OCI-M1 (cell line): ENCODE results near the gene PPP3CA.
"Not testable (repeated sequence)": the region's sequence is repeated elsewhere in the genome, so short reads cannot be mapped to it uniquely, and the experiment has no call there.

ENCODE experiments used
- DNase-seq: peaks from one replicate; lab custom pipeline; 2025; lab: John Stamatoyannopoulos, UW

Gene PPP3CA

DNA sequence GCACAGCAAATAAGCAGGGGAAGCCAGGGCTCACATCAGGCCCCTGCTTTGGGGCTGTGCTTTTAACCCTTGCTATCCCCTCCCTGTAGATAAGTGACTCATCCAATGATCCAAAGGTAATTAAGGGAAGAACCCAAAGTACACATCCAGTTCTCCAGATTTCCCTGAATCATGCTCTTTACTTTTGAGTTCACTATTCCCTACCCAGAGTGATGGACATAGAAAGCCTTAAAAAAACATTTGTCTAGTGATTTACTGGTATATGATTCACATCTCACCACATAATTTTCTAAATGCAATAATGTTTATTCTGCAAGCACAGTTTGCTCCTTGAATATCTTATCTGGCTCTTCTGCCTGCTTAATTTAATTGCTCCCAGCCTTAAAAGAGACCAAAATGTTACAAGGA, 136.2 kb downstream of the PPP3CA start:
- DNase-seq, result no peak

DNA sequence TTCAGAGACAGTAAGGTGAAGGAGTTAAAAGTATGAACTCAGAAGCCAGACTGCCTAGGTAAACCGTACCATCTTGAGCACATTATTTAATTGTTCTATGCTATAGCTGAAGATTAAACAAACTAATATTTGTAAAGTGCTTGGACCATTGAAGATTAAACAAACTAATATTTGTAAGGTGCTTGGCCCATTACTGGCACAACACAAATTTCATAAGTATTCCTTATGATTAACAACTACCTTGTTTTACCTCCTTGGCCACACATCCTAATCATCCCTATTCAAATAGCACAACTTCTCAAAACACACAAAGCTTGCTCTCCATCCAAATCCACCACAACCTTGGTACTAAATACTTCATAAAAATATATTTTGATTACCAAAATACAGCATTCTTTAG, 137.0 kb downstream of the PPP3CA start:
- no peak for DNase-seq

DNA sequence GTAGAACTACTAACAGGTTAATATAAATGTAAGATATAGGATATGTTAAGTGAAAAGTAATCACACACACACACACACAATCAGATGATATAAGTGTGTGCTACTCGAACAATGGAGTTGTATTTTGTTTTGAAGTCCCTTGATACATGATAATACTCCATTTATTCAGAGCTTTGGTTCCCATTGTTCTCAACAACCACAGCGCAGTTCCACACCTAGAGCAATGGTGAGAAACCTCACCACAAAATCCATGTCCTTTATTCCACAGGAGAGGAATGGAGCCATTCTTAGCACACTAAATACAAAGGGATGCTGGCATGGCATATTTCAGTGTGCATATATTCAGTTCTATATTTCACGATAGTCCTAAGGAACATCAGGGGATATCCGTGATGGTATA, 139.2 kb downstream of the PPP3CA start:
- DNase-seq, result no peak

DNA sequence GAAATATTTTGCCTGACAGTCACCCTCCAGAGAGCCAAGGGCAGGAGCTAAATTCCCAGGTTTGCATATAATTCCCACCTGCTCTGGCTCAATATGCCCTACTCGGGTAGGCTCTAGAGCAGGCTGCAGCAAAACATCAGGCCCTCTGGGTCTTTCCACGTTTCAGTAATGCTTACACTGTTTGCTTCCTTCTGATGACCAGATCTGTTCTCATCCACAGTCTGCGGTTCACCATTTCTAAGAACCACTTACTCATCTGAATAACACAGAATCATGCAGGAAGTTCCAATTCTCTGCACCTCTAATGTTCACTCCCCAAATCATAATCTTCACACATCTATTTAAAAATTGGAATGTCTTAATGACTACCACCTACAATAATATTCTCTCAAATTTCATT, 141.4 kb downstream of the PPP3CA start:
- DNase-seq, result peak; percentile 91

DNA sequence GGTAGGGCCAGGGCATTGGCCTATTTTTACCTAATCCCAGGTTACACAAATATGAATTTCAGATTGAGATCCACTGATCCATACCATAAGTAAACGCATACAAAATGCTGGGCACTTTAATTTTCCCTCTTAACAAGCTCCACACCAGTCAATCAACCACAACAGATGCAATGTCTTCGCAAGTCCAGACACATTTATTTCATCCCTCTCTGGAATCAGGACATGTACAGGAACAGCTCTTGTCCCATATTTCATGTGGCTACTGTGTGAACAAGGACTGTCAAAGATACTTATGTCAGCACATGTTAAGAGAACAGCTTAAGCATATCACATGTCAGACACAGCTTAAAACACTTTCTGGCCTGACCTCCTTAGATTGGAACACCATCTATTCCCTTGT, 145.9 kb downstream of the PPP3CA start:
- no peak for DNase-seq

DNA sequence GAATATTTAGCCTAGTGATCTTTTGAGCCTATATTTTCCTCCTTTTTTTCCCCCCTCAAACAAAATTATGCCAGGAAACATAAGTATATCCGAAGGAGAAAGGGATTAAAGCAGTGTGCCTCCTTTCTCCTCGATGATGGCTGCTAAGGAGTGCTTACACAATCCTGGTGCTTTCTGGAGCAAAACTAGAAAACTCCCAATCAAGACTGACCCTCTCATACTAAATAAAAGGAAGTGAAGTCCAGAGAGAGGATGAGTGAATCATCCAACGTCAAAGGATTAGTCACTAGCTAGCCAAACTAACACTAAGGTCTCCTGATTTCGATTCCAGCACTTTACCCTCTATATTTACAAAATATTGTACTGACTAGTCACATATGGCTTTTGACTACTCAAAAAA, 146.8 kb downstream of the PPP3CA start:
- DNase-seq, result peak; percentile 80

DNA sequence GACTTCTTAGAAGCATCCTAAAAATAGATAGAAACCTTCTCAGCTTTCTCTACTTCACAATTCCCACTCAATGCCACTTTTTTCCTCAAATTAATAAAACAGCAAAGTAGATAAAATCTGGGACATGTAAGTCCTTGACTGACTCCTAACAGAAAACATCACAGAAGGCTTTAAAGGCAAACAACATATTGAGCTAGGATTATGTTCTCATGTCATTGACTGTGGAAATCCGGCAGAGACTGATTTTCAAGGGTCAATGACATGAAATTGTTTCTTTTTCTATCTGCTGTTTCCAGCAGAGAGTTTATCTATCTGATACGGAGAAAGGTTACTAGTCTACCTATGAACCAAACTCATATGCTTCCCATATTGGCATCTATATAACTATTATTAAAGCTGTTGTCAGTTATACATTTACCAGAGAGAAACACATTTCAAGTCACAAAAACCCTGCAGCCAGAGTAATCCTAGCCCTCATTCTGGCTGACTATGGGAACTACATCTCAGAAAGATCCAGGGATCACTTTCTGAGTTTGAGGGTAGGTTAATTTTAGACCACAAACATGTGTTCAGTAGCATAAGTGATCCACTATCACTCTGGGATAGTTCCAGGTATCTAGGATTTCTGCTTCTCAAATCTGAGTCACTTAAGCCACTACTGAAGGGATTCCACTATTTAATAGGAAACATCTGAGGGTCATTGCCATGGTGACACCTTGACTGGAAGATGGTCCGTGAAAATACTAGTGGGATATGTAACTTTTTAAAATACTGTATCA, 147.6 kb downstream of the PPP3CA start:
- no peak for DNase-seq

DNA sequence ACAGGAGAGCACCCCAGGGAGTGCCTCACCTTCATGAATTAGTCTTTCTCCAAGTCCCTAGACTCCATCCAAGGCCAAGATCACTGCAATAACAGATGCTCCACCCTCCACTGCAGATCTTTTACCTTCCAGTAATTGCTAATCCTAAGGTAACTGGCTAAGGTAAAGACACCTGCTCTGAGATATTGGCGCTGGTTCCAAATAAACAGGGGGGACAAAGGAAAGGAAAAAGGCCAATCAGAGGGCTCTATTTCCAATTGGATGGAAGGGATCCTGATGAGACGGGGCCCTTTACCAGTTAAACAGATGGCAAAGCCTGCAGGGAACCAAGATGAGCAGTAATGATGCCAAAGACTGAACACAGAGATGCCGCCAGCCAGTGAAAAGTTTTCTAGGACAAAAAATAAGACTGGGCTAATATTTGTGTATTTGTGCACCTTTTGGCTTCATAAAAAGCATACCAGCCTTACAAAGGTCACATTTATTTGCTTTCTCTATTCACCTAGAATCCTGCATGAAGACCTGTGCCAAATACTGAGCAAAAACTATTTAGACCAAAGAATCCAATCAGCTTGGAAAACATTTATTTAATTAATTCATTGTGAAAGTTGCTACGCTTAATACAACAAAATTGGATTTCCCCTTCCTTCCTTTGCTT, 148.5 kb downstream of the PPP3CA start:
- DNase-seq, result no peak

DNA sequence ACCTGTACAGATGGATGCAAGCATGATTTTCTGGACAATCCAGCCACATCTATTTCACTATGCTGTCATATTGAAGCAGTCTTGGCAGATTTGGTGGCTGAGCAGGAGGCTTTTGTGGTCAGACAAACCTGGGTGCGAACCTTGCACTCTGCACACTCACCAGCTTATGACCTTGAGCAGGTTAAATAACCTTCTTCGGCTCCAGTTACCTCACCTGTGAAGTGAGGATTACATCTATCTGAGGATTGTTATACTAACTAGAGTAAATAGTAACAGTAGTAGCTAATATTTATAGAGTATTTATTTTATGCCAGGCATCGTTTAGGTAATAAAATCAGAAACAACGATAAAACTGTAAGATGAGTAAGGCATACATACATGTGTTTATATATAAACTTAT, 150.0 kb downstream of the PPP3CA start:
- DNase-seq, result no peak

DNA sequence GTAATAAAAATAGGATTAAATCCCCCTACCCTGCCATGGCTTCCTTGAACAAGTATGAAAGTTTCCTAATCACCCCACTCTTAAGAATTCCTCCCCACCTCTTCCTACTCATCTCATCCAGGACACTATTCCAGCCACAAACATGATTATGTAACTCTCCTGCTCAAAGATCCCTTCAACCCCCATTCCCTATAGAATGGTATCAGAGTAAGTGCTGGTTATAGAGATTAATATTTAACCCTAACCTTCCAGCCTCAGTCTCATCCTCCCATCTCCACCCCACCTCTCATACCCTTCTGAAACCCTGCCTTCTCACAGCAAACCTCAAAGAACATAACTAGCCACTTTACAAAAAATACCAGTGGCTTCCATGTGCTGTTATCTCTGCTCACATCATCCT, 155.1 kb downstream of the PPP3CA start:
- DNase-seq, result no peak

DNA sequence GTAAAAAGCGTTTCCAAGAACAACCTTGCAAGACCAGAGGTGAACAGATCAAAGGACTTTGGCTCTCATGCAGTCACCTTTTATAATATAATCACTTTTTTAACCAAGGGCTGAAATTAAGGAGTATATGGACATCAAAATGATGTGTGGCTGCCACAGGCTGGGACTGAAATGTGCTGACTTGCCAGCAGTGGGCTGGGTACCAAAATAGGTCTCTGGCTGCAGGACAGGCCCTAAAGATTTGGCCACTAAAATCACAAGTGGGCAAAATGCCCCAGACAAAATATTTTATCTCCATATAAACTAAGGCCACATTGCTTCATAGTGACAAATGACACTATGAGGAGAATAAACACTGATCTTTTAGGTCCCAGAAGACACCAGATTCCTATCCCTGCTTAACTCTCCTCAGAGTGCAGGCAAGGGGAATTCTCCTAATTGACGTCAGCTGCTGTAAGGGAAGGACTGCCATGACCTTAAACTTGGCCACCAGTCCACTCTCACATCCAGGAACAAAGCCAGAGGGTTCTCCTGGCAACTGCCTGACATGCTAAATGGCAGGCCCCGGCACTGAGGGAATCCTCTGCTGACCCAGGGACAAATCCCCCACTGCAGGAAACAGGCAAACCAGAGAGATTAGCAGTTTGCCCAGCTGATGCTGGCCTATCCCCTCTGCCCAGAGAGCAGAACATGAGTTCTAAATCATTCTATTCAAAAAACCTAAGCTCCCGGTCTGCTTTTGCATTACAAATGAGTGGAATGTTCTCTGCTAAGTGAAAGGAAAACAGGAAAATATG, 155.8 kb downstream of the PPP3CA start:
- DNase-seq, result no peak

DNA sequence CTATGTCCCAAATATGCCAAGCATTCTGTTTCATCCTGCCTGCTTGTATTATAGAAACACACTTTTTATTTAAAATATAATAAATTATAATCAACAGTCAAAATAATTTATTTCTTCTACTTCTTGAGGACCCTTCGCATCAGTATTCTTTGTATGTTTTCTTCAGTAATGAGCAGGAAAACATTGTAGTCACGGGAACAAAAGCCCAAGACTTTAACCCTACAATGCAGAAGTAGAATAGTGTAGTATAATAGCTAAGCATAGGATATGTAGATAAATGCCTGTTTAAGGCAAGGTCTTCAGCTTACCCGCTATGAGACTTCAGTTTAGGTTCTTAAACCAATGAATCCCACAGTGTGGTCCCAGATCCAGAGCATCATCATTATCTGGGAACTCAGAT, 156.6 kb downstream of the PPP3CA start:
- DNase-seq, result no peak

DNA sequence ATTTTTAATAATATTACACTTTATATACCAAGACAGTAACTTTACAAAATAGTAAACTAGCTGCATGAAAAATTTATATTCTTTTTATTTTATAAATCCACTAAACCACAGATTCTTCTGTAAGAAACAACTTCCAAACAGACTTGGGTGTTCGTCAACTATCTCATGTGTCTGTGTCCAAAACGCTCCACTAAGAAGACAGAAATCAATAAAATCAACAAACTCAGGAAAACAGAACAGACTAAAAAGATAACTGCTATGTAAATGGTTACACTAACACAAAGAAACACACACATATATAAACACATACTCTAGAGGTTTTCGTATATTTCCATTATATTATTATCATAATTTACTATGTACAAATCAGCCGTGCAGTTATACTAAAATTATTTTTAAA, 158.4 kb downstream of the PPP3CA start:
- no peak for DNase-seq

DNA sequence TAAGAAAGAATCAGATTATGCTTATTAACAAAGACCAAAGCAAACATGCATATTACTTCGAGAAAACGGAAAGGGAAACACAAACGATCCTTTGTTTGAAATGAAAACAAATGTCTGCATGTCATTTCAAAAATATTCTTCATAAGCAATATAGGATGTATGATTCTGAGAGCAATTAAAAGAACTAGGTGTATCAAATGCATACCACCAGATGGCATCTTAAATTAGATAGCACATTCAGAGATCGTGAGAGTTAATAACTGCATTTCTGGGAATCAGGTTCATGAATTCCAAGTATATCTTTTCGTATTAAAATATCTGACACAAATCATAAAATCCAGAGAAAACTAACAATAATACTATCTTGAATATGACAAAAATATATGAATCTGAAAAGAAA, 159.5 kb downstream of the PPP3CA start:
- peak; percentile 17 for DNase-seq

DNA sequence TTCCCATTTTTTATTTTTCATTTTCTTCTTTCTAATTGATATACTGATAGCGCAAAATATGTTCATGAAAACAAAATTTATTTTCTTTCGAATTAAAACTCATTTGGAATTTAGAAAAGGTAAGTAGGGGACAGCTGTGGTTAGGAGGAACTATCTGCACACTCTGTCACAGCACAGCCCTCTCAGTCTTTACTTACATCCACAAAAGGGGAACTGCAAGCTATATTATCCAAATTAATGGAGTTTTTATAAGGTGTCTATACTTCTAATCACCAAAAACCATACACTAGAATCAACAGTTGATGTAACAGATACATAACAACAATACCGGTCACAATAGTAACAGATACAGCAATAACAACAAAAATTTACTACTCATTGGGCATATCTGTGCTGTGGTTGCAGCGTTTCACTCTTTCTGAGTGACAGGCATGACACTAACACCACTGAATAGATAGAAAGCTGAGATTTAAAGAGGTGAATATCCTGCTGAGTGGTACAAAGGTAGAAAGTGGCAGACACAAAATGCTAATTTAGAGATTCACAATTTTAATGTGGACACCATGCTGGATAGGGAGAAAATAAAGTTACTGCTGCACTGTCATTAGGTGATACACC, 160.7 kb downstream of the PPP3CA start:
- DNase-seq, result peak; percentile 14

DNA sequence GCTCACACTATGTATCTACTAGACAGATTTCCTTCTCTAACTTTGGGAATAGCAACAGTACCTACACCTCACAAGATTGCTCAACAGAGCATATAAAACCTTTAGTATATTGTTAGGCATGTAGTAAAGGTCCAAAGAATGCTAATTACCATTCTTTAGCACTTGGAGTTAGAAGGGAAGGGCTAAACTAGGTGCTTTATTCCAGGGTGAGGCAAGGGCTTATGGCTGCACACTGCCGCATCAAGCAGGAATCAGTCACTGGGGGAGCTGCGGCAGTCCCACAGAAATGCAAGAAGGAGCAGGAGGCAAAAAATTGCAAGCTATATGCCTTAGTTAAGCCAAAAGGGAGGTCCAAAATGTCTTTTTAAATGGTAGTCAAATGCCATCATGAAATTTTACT, 162.7 kb downstream of the PPP3CA start:
- DNase-seq, result no peak

DNA sequence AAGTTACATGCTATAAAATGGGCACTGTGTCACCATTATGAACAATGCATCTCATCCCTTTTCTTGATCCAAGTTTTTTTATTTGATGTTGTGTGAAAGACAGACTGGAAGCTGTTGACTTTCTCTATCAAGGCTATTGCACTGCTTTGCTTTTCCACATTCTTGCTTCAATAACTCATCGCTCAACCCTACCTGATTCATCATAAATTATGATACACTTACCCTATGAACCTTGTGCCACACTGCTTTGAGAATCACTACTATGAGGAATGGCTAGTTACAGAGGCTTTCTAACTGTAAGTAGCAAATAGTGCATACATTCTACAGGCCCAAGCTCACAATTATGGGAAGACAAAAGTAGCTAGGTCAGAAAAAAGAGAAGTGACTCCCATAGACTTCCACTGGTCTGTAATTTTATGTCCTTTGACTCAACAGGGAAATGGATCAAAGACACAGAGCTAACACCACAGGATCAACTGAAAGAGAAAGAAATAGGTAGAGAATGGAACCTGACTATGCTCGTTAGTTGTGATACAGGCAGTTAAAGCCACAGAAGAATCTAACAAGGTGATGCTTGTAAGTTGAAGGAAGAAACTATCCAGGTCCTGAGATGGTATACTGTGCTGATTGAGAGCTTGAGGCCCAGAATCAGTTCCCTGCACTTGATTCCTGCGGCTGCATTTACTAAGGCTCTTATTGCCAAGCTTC, 163.5 kb downstream of the PPP3CA start:
- no peak for DNase-seq

DNA sequence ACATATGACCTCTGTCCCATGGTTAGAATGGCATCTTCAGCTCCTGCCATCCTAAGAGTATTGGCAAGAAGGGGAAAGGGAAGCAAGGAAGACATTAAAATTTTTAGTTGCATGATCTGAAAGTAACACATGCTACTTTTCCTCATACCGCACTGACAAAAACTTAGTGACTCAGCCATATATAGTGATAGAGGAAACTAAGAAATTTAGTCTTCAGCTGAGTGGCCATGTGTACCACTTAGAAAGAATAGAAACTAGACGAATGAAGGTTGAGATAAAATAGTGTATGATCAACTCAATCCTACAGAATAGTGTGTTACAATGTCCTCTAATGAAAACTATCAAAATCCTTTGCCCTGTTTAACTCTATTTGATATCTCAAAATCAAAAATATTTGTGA, 164.1 kb downstream of the PPP3CA start:
- no peak for DNase-seq

DNA sequence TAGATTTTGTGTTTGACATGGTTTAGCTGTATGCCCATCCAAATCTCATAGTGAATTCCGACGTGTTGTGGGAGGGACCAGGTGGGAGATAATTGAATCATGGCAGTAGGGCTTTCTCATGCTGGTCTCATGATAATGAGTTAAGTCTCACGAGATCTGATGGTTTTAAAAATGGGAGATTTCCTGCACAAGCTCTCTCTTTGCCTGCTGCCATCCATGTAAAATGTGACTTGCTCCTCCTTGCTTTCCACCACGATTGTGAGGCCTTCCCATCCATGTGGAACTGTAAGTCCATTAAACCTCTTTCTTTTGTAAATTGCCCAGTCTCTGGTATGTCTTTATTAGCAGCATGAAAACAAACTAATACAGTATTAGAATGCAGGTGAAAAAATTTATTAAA, 164.6 kb downstream of the PPP3CA start:
- not testable (repeated sequence) for DNase-seq

DNA sequence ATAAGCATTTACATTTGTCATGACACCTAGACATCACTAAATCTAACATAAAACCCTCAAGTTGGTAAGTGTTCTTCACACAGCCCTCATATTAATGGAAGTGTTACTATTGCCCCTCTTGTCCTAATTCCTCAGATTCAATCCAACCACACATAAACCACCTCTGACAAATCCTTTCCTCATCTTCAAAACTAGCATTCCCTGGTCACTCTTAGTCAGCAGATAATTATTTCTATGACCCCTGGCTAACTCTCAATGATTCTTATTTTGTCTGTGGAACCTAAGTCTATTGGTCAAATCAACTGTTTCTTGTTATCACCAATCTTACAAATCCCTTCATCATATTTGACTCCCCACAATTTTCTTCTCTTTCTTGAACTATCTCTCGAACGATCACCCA, 168.6 kb downstream of the PPP3CA start:
- DNase-seq, result no peak

DNA sequence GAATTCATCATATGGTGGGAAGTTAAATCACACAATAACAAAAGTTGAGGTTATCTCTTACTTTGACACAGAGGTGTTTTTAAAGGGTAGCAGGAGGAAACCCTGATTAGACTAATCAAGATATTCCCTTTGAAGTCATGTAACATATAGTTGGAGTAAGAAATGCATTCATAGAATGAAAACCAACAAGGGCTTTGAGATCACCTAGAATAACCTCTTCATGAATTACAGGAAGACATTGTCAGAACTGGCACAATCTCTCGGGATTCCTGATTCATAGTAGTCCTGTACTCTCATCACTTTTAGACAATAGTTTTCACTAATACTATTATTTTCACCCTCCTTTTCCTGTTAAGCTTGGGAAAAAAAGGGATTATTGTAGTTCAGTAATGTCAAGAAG, 170.2 kb downstream of the PPP3CA start:
- no peak for DNase-seq
